DOHH2 (cell line): Measurements from ENCODE around the gene LRRC4B.

Source experiments
- H3F3A ChIP-seq: fragments of 200-600 bp; sonication (generic), shearing (Covaris generic); 2 replicates; pipeline ENCODE4 v1.6.0; 2016; ENCODE audit warnings: antibody characterized with exemption, mild to moderate bottlenecking; ENCODE audit not compliant: control insufficient read depth, insufficient read depth
- H3K27ac ChIP-seq: fragments of 200-600 bp; sonication (generic); 2 replicates; pipeline ENCODE4 v1.5.1; 2014; ENCODE audit warnings: low read depth, mild to moderate bottlenecking, low read length, moderate library complexity
- H3K27me3 ChIP-seq: fragments of 200-600 bp; sonication (generic); 2 replicates; pipeline ENCODE4 v1.6.1; 2014; ENCODE audit warnings: mild to moderate bottlenecking, low read length, mixed read lengths; ENCODE audit not compliant: control insufficient read depth
- H3K36me3 ChIP-seq: fragments of 200-600 bp; sonication (generic); 2 replicates; pipeline ENCODE4 v1.6.1; 2014; ENCODE audit warnings: mild to moderate bottlenecking, low read length, moderate library complexity, mixed read lengths; ENCODE audit not compliant: control insufficient read depth
- H3K4me1 ChIP-seq: fragments of 200-600 bp; sonication (generic); 2 replicates; pipeline ENCODE4 v1.6.1; 2014; ENCODE audit warnings: mild to moderate bottlenecking, low read length, mixed read lengths; ENCODE audit not compliant: control insufficient read depth
- H3K4me2 ChIP-seq: fragments of 200-600 bp; sonication (generic); 2 replicates; pipeline ENCODE4 v1.6.0; 2014; ENCODE audit warnings: mild to moderate bottlenecking, low read length, moderate library complexity
- H3K4me3 ChIP-seq: fragments of 200-600 bp; sonication (generic); 2 replicates; pipeline ENCODE4 v1.5.1; 2014; ENCODE audit warnings: mild to moderate bottlenecking, low read length, mixed read lengths
- H3K79me2 ChIP-seq: fragments of 200-600 bp; sonication (generic); 2 replicates; pipeline ENCODE4 v1.6.1; 2014; ENCODE audit warnings: mild to moderate bottlenecking, low read length, mixed read lengths; ENCODE audit not compliant: control insufficient read depth
- H3K9me2 ChIP-seq: fragments of 200-600 bp; sonication (generic); replicated peaks from 2 replicates; pipeline ENCODE4 v1.6.1; 2014; ENCODE audit warnings: mild to moderate bottlenecking, low read length, mixed read lengths; ENCODE audit not compliant: control insufficient read depth
- H3K9me3 ChIP-seq: fragments of 200-600 bp; sonication (generic); 2 replicates; pipeline ENCODE4 v1.6.1; 2014; ENCODE audit warnings: antibody characterized with exemption, low read length, mixed read lengths; ENCODE audit not compliant: control insufficient read depth, insufficient read depth
- H4K20me1 ChIP-seq: fragments of 200-600 bp; sonication (generic); 2 replicates; pipeline ENCODE4 v1.6.0; 2014; ENCODE audit warnings: low read depth, mild to moderate bottlenecking, antibody characterized with exemption, low read length, moderate library complexity; ENCODE audit not compliant: control insufficient read depth, insufficient read depth
- CTCF ChIP-seq: fragments of 200-600 bp; sonication (generic); IDR thresholded peaks from one replicate; pipeline ENCODE4 v1.5.1; 2014; ENCODE audit warnings: antibody characterized with exemption, mild to moderate bottlenecking, low read depth, low read length; ENCODE audit not compliant: poor library complexity, severe bottlenecking
- EZH2phosphoT487 ChIP-seq: fragments of 200-600 bp; sonication (generic); IDR thresholded peaks from 2 replicates; pipeline ENCODE4 v1.6.1; 2017; ENCODE audit warnings: borderline replicate concordance, mild to moderate bottlenecking, antibody characterized with exemption, low read length, moderate library complexity, mixed read lengths

Gene LRRC4B

DNA sequence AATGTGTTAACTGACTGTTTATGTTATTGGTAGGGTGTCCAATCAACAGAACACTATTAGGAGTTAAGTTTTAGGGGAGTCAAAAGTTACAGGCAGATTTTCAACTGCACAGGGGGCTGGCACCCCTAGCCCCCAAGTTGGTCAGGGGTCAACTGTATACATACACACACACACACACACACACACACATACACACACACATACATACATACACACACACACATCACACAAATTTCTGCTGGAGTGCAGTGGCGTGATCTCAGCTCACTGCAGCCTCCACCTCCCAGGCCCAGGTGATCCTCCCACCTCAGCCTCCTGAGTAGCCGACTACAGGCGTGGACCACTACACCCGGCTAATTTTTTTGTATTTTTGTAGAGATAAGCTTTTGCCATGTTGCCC lies 10.2 kb downstream of the LRRC4B start:
- H3K36me3 ChIP-seq, result no peaks in the 10 kb centered on the region
- peaks cover 10% of the 10 kb centered on the region; the same call in 1 of the 2 replicates for H3K27me3 ChIP-seq
- H3K4me3 ChIP-seq, result no peak overlapping the region
- no peaks in the 10 kb centered on the region for H3K9me2 ChIP-seq
- no peaks in the 10 kb centered on the region for H4K20me1 ChIP-seq
- H3K27ac ChIP-seq, result no peak overlapping the region
- TF ChIP-seq EZH2phosphoT487 (no peak), CTCF (no peak)
- H3K4me2 ChIP-seq, result no peak overlapping the region
- no peaks in the 10 kb centered on the region for H3F3A ChIP-seq
- H3K4me1 ChIP-seq, result peaks cover 9% of the 10 kb centered on the region
- H3K79me2 ChIP-seq, result no peaks in the 10 kb centered on the region
- no peaks in the 10 kb centered on the region for H3K9me3 ChIP-seq

DNA sequence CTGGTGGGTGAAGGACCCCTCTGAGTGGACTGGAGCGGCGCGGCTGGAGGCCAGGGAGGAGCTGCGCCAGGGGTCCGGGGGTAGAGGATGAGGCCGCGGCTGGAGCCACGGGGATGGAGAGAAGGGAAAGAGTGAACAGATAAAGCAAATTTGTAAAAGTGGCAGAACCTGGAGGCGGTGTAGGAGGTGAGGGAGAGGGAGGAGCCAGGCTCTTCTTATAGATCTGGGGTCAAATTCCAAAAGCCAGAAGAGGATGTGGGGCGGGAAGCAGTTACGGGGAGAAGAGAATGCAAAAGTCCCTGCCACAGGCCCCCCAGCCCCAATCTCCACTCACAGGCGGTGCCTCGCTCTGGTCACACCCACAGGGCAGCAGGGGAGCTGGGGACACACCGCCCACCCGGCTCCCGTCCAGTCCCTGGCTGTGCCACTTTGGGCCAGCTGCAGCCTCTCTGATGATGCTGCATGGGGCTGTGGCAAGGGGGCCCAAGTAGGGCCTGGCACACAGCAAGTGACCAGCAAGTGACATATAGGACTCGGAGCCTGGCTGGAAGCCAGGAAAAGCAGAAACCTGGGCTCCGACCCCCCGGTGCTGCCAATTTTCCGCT lies 11.1 kb downstream of the LRRC4B start:
- TF ChIP-seq CTCF, result no peak
- no peak for TF ChIP-seq EZH2phosphoT487
- no peaks in the 10 kb centered on the region for H3F3A ChIP-seq
- peaks cover 9% of the 10 kb centered on the region; the same call in 1 of the 2 replicates for H3K27me3 ChIP-seq
- H3K27ac ChIP-seq, result no peak overlapping the region
- H3K36me3 ChIP-seq, result no peaks in the 10 kb centered on the region
- peak overlapping the region; percentile 79; the same call in 1 of the 2 replicates for H3K4me3 ChIP-seq
- no peaks in the 10 kb centered on the region for H4K20me1 ChIP-seq
- no peaks in the 10 kb centered on the region for H3K9me3 ChIP-seq
- no peaks in the 10 kb centered on the region for H3K9me2 ChIP-seq
- peak overlapping the region; percentile 94 for H3K4me2 ChIP-seq
- H3K4me1 ChIP-seq, result peaks cover 9% of the 10 kb centered on the region
- H3K79me2 ChIP-seq, result no peaks in the 10 kb centered on the region

DNA sequence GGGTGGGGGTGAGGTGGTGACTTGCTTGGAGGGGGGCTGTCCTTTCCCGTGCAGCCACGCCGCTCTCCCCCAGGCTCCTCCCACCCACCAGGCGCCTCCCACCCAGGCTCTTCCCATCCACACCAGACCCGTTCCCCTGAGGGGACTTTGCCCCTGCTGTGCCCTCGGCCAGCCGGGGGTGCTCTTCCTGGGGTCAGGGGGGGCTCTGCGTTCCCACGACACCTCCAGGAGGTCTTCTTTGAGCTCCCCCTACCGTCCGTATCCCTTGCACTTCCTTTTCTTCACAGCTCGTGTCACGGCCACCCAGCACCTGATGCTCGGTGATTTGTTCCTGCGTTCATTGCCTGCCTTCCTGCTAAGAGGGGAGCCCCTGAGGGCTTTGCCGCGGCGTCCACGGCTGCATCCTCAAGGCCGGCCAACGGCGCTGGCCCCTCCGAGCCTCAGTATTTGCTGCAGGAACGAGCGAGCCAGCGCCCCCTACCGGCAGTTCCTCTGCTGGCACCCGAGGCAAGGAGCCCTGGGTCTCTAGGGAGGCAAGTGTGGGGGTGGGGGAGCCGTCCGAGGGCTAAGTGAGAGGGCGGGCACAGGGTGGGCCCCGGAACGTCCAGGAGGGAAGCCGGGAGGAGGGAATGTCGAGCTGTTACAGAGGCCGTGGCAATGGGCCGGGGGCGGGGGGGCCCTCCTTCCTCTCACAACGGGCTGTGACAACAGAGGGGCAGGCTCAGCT lies 11.8 kb downstream of the LRRC4B start:
- Histone ChIP-seq H3K27ac (no peak overlapping the region), H3K9me2 (no peaks in the 10 kb centered on the region), H3K9me3 (no peaks in the 10 kb centered on the region), H3K36me3 (no peaks in the 10 kb centered on the region), H3F3A (no peaks in the 10 kb centered on the region), H3K4me1 (peaks cover 9% of the 10 kb centered on the region), H3K27me3 (peaks cover 9% of the 10 kb centered on the region; the same call in 1 of the 2 replicates), H3K4me3 (peak overlapping the region; percentile 79), H4K20me1 (no peaks in the 10 kb centered on the region), H3K79me2 (no peaks in the 10 kb centered on the region), H3K4me2 (peak overlapping the region; percentile 94)
- peak; percentile 100 for TF ChIP-seq CTCF
- TF ChIP-seq EZH2phosphoT487, result no peak
